Testis (tissue), 2 donors: Measurements from ENCODE around the gene PRKCI.

Experiments
- CTCF ChIP-seq, 3 experiments: fragments of 450-650 bp in 2 of 3; fragments of 200-600 bp in 1 of 3; sonication (generic) in 1 of 3; IDR thresholded peaks; one replicate each; pipeline ENCODE4 v1.5.1; 2016 to 2019; ENCODE audit warnings: antibody characterized with exemption in 3 of 3, mild to moderate bottlenecking in 2 of 3, moderate library complexity in 1 of 3
- POLR2A ChIP-seq: fragments of 450-650 bp; IDR thresholded peaks from one replicate; pipeline ENCODE4 v1.6.1; 2017; ENCODE audit warnings: antibody characterized with exemption, mild to moderate bottlenecking, moderate library complexity

- no peak for TF ChIP-seq CTCF (IDR thresholded peaks at IDR 0.05)
- no peak for TF ChIP-seq POLR2A
These were observed 20.7 kb upstream of the PRKCI start for GRCh38 chr3:170201527-170201926.
